Measurements from ENCODE around the gene GLOD4.
"Not testable (repeated sequence)": the region's sequence is repeated elsewhere in the genome, so short reads cannot be mapped to it uniquely, and the experiment has no call there.

GLOD4 gene, protein sequence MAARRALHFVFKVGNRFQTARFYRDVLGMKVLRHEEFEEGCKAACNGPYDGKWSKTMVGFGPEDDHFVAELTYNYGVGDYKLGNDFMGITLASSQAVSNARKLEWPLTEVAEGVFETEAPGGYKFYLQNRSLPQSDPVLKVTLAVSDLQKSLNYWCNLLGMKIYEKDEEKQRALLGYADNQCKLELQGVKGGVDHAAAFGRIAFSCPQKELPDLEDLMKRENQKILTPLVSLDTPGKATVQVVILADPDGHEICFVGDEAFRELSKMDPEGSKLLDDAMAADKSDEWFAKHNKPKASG

DNA sequence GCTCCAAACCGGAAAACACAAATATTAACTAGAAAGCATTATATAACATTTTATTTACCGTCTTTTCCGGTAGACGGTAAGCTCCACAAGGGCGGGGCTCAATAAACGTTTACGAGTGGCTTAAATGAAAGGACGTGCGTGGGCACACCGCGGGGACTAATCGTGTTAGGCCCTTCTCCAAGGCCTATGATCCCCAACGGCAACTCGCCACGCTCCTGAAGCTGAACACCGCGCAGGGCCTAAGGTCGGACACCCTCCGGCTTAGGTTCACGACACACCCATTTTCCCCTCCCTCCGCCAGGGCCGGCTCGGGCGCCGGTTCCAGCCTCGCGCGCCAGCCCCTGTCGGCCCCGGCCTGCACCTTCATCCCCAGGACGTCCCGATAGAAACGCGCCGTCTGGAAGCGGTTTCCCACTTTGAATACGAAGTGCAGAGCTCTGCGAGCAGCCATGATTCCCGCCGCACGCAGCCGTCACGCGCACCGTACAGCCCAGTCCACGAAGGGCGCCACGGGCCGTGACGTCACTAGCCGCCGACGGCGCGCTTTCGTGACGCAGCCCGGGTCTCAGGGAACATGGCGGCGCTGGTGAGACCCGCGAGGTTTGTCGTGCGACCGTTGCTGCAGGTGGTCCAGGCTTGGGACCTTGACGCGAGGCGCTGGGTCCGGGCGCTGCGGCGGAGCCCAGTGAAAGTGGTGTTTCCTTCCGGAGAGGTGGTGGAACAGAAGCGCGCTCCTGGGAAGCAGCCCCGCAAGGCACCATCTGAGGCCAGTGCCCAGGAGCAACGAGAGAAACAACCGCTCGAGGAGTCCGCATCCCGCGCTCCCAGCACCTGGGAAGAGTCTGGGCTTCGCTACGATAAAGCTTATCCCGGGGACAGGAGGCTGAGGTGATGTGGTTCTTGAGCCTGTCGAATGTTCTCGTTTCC, at the start of gene GLOD4, which contains the start of gene MRM3:
TSS of gene GLOD4 (minus strand) at position 476 of the 927 bp plus-strand sequence. CDS start at position 451, 25 bp downstream.
TSS of gene MRM3 (plus strand) at position 549 of the 927 bp plus-strand sequence. CDS start at position 575, 26 bp downstream.
- peak; percentile 94 for DNase-seq

- no peak for DNase-seq
These were observed 48.9 kb upstream of the GLOD4 start for GRCh38 chr17:830950-831349.

DNA sequence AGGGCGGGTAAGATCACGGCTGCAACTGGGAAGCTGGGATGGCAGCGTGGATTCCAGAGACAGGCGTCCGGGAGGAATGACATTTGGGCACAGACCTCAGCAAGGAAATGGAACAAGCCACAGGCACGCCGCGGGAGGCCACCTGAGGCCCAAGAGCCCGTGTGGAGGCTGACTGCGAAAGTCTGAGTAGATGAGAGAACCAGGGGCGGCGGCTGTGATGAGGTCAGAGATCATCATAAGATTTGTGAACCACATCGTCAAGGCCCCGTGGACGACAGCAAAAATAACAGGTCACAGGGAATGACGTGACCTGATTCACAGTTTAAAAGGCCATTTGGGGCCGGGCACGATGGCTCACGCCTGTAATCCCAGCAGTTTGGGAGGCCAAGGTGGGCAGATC, 48.3 kb upstream of the GLOD4 start:
- no peak for DNase-seq

DNA sequence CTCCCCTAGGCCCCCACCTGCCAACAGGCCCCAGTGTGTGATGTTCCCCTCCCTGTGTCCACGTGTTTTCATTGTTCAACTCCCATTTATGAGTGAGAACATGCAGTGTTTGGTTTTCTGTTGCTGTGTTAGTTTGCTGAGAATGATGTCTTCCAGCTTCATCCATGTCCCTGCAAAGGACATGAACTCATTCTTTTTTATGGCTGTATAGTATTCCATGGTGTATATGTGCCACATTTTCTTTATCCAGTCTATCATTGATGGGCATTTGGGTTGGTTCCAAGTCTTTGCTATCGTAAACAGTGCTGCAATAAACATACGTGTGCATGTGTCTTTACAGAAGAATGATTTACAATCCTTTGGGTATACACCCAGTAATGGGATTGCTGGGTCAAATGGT, 47.5 kb upstream of the GLOD4 start:
- not testable (repeated sequence) for DNase-seq

DNA sequence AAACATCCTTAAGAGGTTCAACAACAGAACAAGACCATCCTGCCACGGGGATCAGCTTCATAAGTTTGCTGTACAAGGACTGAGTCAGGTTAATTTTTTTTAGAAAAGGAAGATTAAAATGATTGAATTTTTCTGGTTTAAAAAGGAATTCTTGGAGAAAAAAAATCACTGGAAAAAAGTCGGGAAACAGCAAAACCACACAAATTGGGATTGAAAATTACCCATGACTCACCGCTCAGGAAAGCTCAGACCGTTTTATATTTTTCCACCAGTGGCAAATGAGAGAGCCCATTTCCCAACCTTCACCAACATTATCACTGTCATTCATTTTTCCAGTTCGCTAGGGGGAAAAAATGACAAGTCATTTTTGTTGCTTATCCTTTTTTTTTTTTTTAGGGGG, 46.7 kb upstream of the GLOD4 start:
- no peak for DNase-seq

GRCh38 chr17:826778-827177, 44.7 kb upstream of the GLOD4 start:
- no peak for DNase-seq

- no peak for DNase-seq
These were observed 43.1 kb upstream of the GLOD4 start for GRCh38 chr17:825216-825615.

DNA sequence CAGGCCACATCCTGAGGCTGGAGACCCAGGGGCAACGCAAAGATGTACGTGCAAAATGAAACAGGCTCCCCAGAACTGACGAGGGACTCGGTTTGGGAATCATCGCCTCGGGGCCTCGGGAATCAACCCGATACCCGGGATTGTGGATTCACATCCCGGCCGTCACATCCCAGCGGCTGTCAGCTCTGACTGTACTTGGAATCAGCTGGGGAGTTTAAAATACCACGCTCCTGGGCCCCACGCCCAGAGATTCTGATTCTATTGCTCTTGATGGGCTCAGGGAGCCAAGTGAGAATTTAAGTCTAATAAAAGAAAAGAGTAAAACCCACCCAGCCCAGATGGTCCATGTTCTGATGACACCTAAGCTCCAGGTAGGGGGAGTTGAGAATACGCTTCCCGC, 42.3 kb upstream of the GLOD4 start:
- no peak for DNase-seq

DNA sequence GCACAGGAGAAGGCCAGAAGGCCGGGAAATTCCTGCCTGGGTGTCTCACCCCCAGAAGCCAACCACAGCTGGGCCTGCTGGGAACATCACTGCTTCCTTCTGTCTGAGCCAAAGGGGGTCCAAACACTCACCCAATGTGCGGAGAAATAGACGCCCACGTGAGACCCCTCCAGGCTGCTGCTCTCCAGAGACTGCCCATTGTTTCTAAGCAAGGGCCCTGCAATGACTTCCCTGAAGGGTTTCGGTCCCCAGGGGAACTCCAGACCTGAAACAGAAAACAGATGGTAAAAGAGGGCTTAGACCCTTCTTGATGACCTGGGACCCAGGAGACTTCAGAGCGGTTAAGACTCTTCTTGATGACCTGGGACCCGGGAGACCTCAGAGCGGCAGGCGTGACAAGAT, 41.4 kb upstream of the GLOD4 start:
- no peak for DNase-seq

DNA sequence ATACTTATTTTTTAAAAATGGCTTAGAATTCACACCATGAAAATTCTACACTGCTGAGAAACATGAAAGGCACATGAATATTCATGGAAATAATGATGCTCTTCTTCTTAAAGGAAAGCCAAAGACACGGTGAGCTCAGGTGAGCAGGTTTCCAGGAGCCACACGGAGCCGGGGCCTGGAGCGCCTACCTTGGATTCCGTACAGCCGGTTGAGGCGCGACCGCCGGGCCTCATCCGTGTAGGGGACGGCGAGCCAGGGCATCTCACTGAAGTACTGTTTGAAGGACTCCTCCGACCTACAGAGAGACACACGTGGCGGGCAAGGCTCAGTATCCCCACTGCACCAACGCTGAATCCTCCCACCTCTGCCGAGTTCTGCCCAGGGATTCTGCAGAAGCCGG, 37.2 kb upstream of the GLOD4 start:
- no peak for DNase-seq

- DNase-seq: no peak
These were observed 32.3 kb upstream of the GLOD4 start for GRCh38 chr17:814371-814770.

GRCh38 chr17:812638-813204, 30.6 kb upstream of the GLOD4 start:
- DNase-seq: no peak

DNA sequence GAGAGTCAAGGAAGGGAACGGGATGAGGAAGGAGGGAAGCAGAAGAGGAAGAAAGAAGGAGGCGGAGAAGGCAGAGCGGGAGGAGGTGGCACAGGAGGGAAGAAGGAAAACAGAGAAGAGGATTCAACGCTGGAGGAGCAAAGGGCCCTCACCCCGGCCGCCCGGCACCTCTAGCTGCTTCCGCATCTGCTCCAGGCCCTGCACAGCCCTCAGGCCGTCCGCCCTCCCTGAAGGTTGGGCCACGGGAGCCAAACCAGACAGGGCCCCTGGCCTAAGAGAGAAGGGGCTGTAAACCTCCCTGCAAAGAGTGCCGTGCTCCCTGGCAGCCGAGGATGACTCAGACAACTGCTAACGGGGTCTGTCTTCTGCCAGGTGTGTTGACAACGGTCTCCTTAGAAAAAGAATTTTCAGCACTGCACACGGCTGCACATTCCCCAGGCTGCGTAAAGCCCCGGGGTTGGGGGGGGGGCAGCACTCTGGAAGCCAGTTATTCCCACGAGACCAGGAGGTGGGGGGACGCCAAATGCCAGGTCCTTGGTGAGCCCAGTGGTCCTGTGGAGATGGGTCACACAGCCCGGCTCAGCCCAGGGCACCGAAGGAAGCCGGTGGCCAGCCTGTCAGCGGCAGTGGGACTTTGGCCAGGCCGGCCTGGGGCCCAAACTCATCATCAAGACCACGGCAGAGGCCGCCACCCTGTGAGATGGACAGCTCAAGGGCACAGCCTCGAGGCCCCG, 29.1 kb upstream of the GLOD4 start:
- DNase-seq: no peak

DNA sequence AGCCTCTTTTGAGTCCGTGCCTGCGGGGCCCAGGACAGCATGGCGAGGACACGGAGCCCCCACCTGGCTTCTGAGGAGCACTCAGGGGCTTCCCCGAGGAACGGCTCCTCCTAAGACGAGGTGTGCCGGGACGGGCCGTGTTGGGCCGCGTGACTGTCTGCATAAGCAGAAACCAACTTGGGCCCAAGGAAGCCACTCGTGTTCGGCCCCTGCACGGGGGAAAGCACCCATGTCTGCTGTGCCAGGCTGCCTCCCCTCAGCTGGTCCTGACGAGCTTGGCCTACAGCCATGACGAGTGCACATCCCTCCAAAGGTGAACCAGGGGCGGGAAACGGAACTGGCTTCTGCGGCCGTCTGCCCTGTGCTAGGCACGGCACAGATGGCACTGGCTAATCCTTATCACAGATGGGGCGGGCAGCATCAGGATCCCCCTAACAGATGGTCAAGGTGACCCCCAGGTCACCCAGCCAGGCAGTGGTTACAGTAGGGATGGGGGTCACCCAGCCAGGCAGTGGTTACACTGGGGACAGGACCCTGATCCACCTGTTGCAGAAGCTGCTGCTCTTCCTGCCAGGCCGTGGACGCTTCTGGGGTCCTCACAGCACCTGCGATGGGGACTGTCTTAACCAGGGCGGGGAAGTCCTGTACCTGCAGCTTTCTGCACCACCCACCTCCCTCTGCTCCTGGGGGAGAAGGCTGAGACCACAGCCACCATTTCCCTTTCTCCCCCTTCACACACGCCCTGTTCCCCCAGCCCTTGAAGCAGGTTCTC, 25.6 kb upstream of the GLOD4 start:
- DNase-seq: no peak

DNA sequence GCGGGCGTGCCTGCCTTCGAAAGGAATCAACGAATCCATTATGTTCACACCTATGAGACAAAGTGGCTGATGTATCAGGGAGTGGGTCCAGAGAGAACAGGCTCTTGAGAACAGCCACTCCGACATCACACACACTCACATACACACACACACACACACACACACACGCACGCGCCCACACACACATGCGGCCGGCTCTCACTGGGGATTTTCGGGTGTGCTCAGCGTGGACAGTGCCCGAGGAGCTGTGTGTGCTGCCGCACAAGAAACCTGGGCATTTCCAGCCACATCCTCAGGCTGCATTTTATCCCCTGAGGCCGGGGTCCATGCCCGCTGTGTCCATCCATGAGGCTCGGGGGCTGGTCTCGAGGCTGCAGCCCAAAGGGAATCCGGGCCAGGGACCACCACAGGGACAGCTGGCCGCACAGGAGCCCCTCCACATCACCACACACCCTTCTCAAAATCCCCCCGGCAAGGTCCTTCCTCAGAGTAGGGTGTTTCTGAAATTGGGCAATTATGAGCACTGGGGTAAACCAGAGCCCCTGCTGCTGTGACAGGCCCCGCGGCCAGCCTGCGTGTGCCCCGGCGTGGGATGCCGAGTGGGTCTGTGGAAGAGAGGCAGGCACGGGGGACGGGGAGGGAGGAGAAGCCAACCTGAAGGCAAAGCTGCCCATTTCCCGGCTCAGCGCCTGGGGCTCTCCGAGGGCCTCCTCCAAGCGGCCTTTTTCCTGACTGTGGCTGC, 24.9 kb upstream of the GLOD4 start:
- DNase-seq: no peak

GRCh38 chr17:806346-806745, 24.3 kb upstream of the GLOD4 start:
- DNase-seq: no peak

- not testable (repeated sequence) for DNase-seq
These were observed 23.8 kb upstream of the GLOD4 start for GRCh38 chr17:805886-806285.

GRCh38 chr17:804541-805435, 22.7 kb upstream of the GLOD4 start:
- no peak for DNase-seq

DNA sequence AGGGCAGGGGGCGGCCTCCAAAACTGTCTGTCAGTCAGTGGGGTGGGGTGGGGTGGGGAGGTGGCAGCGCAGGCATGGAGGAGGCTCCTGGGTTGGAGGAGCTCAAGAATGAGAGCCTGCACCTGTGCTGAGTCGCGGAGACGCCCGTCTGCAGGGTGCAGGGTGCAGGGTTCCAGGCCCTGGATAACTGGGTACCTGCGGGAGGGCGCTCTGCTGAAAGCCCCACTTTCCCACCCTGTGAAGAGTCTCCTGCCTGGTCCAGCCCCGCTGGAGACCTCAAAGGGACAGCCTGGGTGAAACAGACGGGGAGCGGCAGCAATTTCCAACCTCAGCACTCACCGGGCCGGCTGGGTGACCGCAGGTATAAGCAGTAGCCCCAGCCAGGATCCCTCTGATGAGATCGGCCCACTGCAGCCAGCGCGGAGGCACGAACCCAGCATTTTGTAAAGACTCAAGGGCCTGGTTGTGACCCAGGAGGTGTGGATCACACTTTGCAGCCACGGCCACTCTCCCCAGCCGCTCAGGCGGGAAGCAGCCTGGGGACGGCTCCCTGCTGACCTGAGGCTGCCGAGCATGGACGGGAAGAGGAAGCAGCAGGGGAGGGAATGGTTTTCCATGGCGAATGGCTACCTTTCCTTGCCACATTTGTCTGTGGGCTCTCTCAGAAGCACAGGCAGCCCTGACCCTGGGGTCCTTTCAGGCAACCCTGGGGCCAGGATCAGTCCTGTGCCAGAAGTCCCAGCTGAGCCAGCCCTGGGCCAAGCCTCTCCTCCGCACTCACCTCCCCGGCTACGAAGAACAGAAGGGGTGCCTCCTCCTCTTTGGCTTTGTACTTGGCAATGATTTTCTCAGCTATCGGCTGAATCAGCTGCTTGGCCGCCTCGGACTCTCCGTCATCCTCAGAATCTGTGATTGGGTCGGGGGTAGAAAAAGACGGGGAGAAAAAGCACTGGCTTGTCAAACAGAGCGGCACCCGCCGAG, 21.1 kb upstream of the GLOD4 start:
- no peak for DNase-seq
